ENCODE data around the gene ANLN.

DNA sequence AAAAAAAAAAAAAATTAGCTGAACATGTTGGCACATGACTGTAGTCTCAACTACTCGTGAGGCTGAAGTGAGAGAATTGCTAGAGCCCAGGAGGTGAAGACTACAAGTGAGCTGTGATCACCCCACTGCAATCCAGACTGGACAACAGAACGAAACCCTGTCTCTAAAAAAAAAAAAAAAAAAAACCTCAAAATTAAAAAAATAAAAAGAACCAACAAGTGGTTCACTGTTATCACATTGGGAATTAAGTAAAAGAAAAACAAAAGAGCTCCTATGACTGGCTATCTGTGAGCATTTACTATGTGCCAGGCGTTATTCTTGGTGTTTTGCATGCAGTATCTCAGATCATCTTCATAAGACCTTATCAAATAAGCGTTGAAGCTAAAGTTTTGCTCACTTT is 66.0 kb downstream of the ANLN start:
- TF ChIP-seq, protein P1, sequence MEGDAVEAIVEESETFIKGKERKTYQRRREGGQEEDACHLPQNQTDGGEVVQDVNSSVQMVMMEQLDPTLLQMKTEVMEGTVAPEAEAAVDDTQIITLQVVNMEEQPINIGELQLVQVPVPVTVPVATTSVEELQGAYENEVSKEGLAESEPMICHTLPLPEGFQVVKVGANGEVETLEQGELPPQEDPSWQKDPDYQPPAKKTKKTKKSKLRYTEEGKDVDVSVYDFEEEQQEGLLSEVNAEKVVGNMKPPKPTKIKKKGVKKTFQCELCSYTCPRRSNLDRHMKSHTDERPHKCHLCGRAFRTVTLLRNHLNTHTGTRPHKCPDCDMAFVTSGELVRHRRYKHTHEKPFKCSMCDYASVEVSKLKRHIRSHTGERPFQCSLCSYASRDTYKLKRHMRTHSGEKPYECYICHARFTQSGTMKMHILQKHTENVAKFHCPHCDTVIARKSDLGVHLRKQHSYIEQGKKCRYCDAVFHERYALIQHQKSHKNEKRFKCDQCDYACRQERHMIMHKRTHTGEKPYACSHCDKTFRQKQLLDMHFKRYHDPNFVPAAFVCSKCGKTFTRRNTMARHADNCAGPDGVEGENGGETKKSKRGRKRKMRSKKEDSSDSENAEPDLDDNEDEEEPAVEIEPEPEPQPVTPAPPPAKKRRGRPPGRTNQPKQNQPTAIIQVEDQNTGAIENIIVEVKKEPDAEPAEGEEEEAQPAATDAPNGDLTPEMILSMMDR (tag by site-specific recombination; IDR thresholded peaks at IDR 0.05), result no peak
- TF ChIP-seq YY1 (tag by site-specific recombination; IDR thresholded peaks at IDR 0.05), result no peak
- TF ChIP-seq, protein P2, sequence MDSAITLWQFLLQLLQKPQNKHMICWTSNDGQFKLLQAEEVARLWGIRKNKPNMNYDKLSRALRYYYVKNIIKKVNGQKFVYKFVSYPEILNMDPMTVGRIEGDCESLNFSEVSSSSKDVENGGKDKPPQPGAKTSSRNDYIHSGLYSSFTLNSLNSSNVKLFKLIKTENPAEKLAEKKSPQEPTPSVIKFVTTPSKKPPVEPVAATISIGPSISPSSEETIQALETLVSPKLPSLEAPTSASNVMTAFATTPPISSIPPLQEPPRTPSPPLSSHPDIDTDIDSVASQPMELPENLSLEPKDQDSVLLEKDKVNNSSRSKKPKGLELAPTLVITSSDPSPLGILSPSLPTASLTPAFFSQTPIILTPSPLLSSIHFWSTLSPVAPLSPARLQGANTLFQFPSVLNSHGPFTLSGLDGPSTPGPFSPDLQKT (IDR thresholded peaks at IDR 0.05; ENCODE audit: borderline replicate concordance, low read depth, low read length), result no peak
- TF ChIP-seq ZNF629 (tag by site-specific recombination; IDR thresholded peaks at IDR 0.05), result no peak
- TF ChIP-seq HOXA7 (CRISPR knock-in tag; IDR thresholded peaks at IDR 0.05; ENCODE audit: borderline replicate concordance), result no peak

All from HEK293 (cell line).